NCI-H510A (cell line): ENCODE measurements around the gene PPP1R26.

Source experiments
- DNase-seq: peaks from one replicate; lab custom pipeline; 2025; lab: John Stamatoyannopoulos, UW

PPP1R26 gene

DNA sequence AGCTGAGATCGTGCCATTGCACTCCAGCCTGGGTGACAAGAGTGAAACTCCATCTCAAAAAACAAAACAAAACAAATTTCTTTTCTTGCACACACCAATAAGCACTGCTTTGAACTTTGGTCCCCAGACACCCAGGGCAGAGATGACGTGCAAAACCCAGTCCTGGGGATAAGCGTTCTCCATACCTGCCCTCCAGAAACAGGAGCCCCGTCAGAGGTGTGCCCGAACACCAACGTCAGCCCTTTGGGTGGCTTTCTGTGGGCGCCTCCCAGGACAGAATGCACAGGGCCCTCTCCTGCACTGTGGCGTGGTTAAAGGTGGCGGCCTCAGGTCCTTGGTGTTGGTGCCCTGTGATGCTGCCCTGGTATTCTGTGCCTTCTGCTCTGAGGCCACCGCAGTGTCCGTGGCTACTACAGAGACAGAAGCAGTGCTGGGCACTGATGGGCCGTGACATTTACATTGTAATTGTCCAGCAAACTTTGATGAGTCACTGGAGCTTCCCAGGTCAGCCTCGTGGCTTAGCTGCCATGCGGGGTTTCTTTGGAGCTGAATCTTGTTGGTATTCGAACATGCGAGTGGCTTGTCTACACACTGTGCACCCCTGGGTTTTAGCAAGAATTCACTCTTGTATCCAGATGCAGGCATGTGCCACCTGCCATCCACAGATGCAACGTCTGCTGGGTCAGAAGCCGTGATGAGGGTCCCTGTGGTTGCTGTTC lies 9.8 kb downstream of the PPP1R26 start:
- no peak for DNase-seq

DNA sequence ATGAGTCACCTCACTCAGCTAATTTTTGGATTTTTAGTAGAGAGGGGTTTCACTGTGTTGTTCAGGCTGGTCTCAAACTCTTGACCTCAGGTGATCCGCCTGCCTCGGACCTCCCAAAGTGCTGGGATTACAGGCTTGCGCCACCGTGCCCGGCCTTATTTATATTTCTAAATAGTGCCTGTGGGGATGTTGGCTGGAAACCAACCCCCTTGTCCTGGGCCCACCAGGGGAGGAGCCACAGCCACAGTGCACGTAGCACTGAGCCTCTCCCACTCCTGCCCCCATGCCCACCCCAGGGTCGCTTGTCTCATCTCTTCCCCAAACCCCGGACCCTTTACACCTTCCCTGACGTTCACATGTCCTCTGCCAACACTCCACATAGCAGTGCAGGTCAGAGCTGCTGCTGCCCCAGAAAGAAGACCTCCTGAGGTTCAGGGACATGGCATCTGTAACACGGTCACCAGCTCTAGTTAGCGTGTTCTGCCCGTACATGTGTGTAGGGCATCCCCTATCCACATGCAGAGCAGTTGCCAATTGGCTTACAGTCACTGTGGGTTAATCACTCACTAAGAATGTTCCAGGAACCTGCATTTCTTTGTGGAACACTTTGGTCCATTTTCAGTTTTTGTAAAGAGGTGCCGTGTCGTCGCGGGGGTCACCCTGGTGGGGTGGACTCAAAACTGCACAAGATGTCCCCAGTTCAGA lies 10.7 kb downstream of the PPP1R26 start:
- no peak for DNase-seq

- no peak for DNase-seq
Observed at GRCh38 chr9:135490980-135491464, 11.4 kb downstream of the PPP1R26 start.

DNA sequence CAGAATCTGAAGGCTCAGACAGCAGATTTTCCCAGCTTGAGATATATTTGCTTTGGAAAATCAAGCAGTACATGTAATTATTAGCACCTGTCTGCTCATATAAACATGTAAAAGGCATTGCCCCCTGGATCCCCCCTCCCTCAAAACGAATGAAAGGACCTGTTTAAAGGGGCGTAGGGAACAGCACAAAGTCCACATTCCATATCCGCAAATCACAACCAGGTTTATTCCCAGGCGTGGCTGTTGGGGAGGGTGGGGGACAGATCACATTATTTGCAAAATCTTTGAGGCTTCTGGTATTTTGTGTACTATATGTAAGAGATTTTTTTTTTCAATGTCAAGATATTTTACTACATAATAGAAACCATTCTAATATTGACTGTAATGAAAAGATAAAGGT lies 12.2 kb downstream of the PPP1R26 start:
- DNase-seq: no peak

DNA sequence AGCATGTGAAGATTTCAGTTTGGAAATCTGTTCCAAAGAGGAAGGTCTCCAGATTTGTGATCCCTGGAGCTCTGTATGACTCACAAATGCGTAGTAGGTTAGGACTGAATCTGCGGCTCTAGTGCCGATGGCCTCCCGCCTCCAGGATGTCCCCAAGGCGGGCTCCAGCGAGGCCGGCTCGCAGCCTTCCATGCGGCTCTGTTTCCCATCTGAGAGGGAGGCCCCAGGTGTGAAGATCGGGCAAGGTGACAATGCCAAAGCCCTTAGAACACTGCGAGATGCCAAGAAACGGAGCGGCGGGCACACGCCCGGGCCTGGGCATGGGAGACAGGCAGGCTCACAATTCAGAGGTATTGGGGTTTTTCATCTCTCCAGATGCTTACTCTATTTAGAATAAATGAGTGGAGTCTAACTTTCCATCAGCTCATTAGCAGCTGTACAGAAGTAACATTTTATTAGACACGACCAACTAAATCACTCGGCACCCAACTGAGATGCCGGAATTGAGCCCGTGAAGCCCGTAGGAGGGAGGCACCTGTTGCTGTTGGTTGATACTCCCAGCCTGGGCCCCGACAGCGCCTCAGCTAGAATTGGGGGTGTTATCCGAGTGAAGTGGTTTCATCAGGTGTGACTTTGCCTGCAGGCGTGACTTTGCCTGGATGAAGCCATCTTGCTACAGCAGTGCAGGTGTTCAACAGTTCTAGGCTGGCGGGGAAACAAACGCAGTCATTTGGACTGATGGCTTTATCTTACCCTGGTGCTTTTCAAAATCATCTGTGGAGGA lies 13.5 kb downstream of the PPP1R26 start:
- DNase-seq: no peak

- no peak for DNase-seq
Observed at GRCh38 chr9:135494791-135495559, 15.4 kb downstream of the PPP1R26 start.

- no peak for DNase-seq
Observed at GRCh38 chr9:135498381-135499126, 19.0 kb downstream of the PPP1R26 start.

GRCh38 chr9:135499326-135500070 lies 19.9 kb downstream of the PPP1R26 start:
- peak; percentile 78 for DNase-seq

GRCh38 chr9:135500071-135500524 lies 20.5 kb downstream of the PPP1R26 start:
- DNase-seq: no peak

DNA sequence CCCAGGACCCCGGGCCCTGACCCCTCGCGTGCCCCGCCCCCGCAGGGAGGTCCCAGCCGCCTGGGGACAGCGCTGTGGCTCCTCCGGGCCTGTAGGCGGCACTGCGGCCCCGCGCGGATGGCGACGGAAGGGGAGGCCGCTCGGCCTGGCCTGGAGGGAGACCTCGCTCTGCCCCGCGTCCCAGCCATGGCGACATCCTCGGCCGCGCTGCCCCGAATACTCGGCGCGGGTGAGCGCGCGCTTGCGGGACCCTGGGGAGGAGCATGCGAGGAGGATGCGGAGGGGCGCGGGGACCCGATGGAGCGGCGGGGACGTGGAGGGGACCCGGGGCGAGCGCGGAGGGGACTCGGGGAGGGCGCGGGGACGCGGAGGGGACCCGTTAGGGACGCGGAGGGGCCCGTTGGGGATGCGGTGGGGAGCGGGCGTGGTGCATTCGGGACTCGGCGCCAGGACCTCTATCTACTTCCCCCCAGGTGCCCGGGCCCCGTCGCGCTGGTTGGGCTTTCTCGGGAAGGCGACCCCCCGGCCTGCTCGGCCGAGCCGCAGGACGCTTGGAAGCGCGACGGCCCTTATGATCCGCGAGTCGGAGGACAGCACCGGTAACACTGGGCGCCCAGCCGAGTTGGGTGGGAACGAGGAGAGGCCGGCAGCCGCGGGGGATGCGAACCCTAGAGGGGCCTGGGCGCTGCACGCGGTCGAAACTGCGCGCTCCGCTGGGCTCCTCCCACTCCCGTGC lies 21.1 kb downstream of the PPP1R26 start, which contains the start of gene MRPS2:
MRPS2 (plus strand) TSS at position 158 of the 736 bp plus-strand sequence; CDS start at position 187, 29 bp downstream.
- DNase-seq: peak; percentile 80

- DNase-seq: peak; percentile 66
Observed at GRCh38 chr9:135501261-135502167, 21.9 kb downstream of the PPP1R26 start.

GRCh38 chr9:135502168-135502872 lies 22.7 kb downstream of the PPP1R26 start:
- no peak for DNase-seq

- no peak for DNase-seq
Observed at GRCh38 chr9:135502873-135503321, 23.3 kb downstream of the PPP1R26 start.

GRCh38 chr9:135503371-135504261 lies 24.0 kb downstream of the PPP1R26 start:
- no peak for DNase-seq

GRCh38 chr9:135504262-135505243 lies 25.0 kb downstream of the PPP1R26 start:
- DNase-seq: peak; percentile 15
